A549 (cell line): ENCODE measurements around the gene WFIKKN1. TPM values are rescaled to one million over a fixed set of nuclear protein-coding genes. Genes with fewer than 3 reads are reported as not detected.

Source experiments
- ATAC-seq, 2 experiments: fragments of 200-7000 bp in 1 of 2; fragments of >200 bp in 1 of 2; cut with Nextera tagmentation in 1 of 2; cut with Tn5 transposase in 1 of 2; 3 replicates each; pipeline versions ENCODE4 v1.8.0 to v1.9.1; 2018 to 2020; ENCODE audit warnings: mild to moderate bottlenecking in 1 of 2, moderate library complexity in 1 of 2
- CTCF ChIA-PET: fragments of 300-600 bp; sonication (Branson Sonifier 250); formaldehyde crosslinking; extraction: SDS; loops from one replicate; lab custom pipeline; 2021; ENCODE audit warnings: antibody characterized with exemption, inconsistent platforms; lab: Yijun Ruan, JAX
- POLR2A ChIA-PET: fragments of 350-600 bp; formaldehyde crosslinking; extraction: SDS; loops from one replicate; lab custom pipeline; 2021; ENCODE audit warnings: antibody characterized with exemption, inconsistent platforms; lab: Yijun Ruan, JAX
- DNase-seq, 2 experiments: peaks; one replicate each; pipeline versions ENCODE4 v3.0.0 to v3.0.0-alpha.2; 2011 to 2016; ENCODE audit warnings: low read depth in 1 of 2, low spot score in 1 of 2
- FAIRE-seq: peaks from 2 replicates; lab custom pipeline; 2011; peaks lifted over from hg19 to GRCh38; lab: Jason Lieb, UNC
- H3K27ac ChIP-seq, 2 experiments: fragments of >200 bp; sonication (Bioruptor Twin); formaldehyde crosslinking; 3 replicates each; pipeline ENCODE4 v1.5.1; 2016 to 2017
- H3K4me1 ChIP-seq: fragments of >200 bp; sonication (Bioruptor Twin); formaldehyde crosslinking; 3 replicates; pipeline ENCODE4 v1.6.1; 2016
- H3K4me2 ChIP-seq: fragments of >200 bp; sonication (Bioruptor Twin); formaldehyde crosslinking; 3 replicates; pipeline ENCODE4 v1.6.1; 2016
- H3K4me3 ChIP-seq: fragments of >200 bp; sonication (Bioruptor Twin); formaldehyde crosslinking; 3 replicates; pipeline ENCODE4 v1.5.1; 2016
- H3K9me3 ChIP-seq: fragments of >200 bp; sonication (Bioruptor Twin); formaldehyde crosslinking; 3 replicates; pipeline ENCODE4 v1.6.1; 2016
- ATOH8 ChIP-seq: fragments of 250-450 bp; sonication (Bioruptor Pico); IDR thresholded peaks from 2 replicates; pipeline ENCODE4 v1.5.0; 2020; ENCODE audit warnings: low read depth, mild to moderate bottlenecking, moderate library complexity
- BCL3 ChIP-seq: fragments of >200 bp; sonication (Bioruptor Twin); formaldehyde crosslinking; IDR thresholded peaks from 3 replicates; pipeline ENCODE4 v1.6.1; 2016
- BHLHE40 ChIP-seq: IDR thresholded peaks from 2 replicates; pipeline ENCODE4 v1.6.1; 2012; ENCODE audit warnings: low read depth, low read length, inconsistent platforms
- CBX8 ChIP-seq: fragments of 200-600 bp; sonication (generic); IDR thresholded peaks from 2 replicates; pipeline ENCODE4 v1.6.1; 2016
- CEBPB ChIP-seq, 2 experiments: fragments of >200 bp in 1 of 2; sonication (Bioruptor Twin) in 1 of 2; formaldehyde crosslinking in 1 of 2; IDR thresholded peaks; 2 replicates each; pipeline ENCODE4 v1.6.1; 2012 to 2016
- CHD2 ChIP-seq: fragments of 150-350 bp; IDR thresholded peaks from 2 replicates; pipeline ENCODE4 v1.6.1; 2014; ENCODE audit warnings: low read length; ENCODE audit not compliant: partially characterized antibody
- CHD4 ChIP-seq: fragments of 200-600 bp; sonication (generic); IDR thresholded peaks from 2 replicates; pipeline ENCODE4 v1.6.1; 2016; ENCODE audit warnings: antibody characterized with exemption, mild to moderate bottlenecking, borderline replicate concordance
- E2F6 ChIP-seq: IDR thresholded peaks from 2 replicates; pipeline ENCODE4 v1.6.1; 2012; ENCODE audit warnings: low read depth, borderline replicate concordance
- EHMT2 ChIP-seq: fragments of 200-600 bp; sonication (generic); IDR thresholded peaks from 2 replicates; pipeline ENCODE4 v1.6.1; 2016; ENCODE audit warnings: antibody characterized with exemption, low read depth, mild to moderate bottlenecking, moderate library complexity
- FOXS1 ChIP-seq: fragments of 250-450 bp; sonication (Bioruptor Pico); IDR thresholded peaks from 2 replicates; pipeline ENCODE4 v1.5.0; 2020; ENCODE audit warnings: mild to moderate bottlenecking, moderate library complexity
- GATA3 ChIP-seq: IDR thresholded peaks from 2 replicates; pipeline ENCODE4 v1.6.1; 2012; ENCODE audit warnings: borderline replicate concordance
- HOXB13 ChIP-seq: fragments of 250-450 bp; sonication (Bioruptor Pico); IDR thresholded peaks from 2 replicates; pipeline ENCODE4 v1.5.0; 2020; ENCODE audit warnings: low read depth, mild to moderate bottlenecking, moderate library complexity
- JUNB ChIP-seq: fragments of >200 bp; sonication (Bioruptor Twin); formaldehyde crosslinking; IDR thresholded peaks from 2 replicates; pipeline ENCODE4 v1.6.1; 2016
- MAZ ChIP-seq: fragments of 150-350 bp; IDR thresholded peaks from 2 replicates; pipeline ENCODE4 v1.6.1; 2014; ENCODE audit warnings: antibody characterized with exemption, low read depth, low read length, borderline replicate concordance
- NR3C1 ChIP-seq: fragments of >200 bp; sonication (Bioruptor Twin); formaldehyde crosslinking; IDR thresholded peaks from 3 replicates; pipeline ENCODE4 v1.6.1; 2017
- POLR2A ChIP-seq: IDR thresholded peaks from 2 replicates; pipeline ENCODE4 v1.6.1; 2012; ENCODE audit warnings: mild to moderate bottlenecking, low read length
- RARB ChIP-seq: fragments of 250-450 bp; sonication (Bioruptor Pico); IDR thresholded peaks from 2 replicates; pipeline ENCODE4 v1.8.0; 2021; ENCODE audit warnings: mild to moderate bottlenecking, moderate library complexity
- RCOR1 ChIP-seq: fragments of 150-350 bp; IDR thresholded peaks from 2 replicates; pipeline ENCODE4 v1.6.1; 2014; ENCODE audit warnings: antibody characterized with exemption, low read length, low read depth
- REST ChIP-seq: fragments of 200-600 bp; sonication (generic); IDR thresholded peaks from 2 replicates; pipeline ENCODE4 v1.6.1; 2016; ENCODE audit warnings: antibody characterized with exemption, mild to moderate bottlenecking, moderate library complexity
- RNF2 ChIP-seq: fragments of 200-600 bp; sonication (generic); IDR thresholded peaks from 2 replicates; pipeline ENCODE4 v1.6.1; 2016; ENCODE audit warnings: low read depth, mild to moderate bottlenecking, antibody characterized with exemption, moderate library complexity, borderline replicate concordance
- SREBF2 ChIP-seq: fragments of 450-650 bp; IDR thresholded peaks from 2 replicates; pipeline ENCODE4 v1.6.1; 2014; ENCODE audit warnings: mild to moderate bottlenecking, moderate library complexity
- TFCP2L1 ChIP-seq: fragments of 250-450 bp; sonication (Bioruptor Pico); IDR thresholded peaks from 2 replicates; pipeline ENCODE4 v1.5.0; 2021; ENCODE audit warnings: mild to moderate bottlenecking
- USF2 ChIP-seq: fragments of 450-650 bp; IDR thresholded peaks from 2 replicates; pipeline ENCODE4 v1.6.1; 2014; ENCODE audit warnings: antibody characterized with exemption
- ZFP36 ChIP-seq: fragments of 450-650 bp; IDR thresholded peaks from 2 replicates; pipeline ENCODE4 v1.6.1; 2014; ENCODE audit warnings: borderline replicate concordance; ENCODE audit not compliant: partially characterized antibody
- ZNF302 ChIP-seq: fragments of 250-450 bp; sonication (Bioruptor Pico); IDR thresholded peaks from 2 replicates; pipeline ENCODE4 v1.9.0; 2021; ENCODE audit warnings: inconsistent platforms, mild to moderate bottlenecking, moderate library complexity
- WGBS: methylation state at CpG from one replicate; pipeline ENCODE4 v1.1.6; 2017; ENCODE audit errors: missing lambda C conversion rate; 5-methylcytosine and 5-hydroxymethylcytosine counted together
- polyA plus RNA-seq, 4 experiments: library from polyadenylated mRNA; depleted of rRNA in 3 of 4; stranded (reverse); fragments of >200 nt; fragmentation: RNase III in 1 of 4; extraction: RNeasy Plus Mini Kit Qiagen cat#74134 plus additional on column Dnase treatment in 1 of 4; gene quantifications; 2 replicates in 3 of 4; 3 replicates in 1 of 4; pipeline ENCODE4 v1.2.3, GENCODE V29; 2011 to 2017

Gene WFIKKN1
- polyA plus RNA-seq, 2 of the 4 experiments (the other 2 are of a cell fraction): 0.05 to 0.23 TPM

- FAIRE-seq: no peak
- DNase-seq: no peak
- WGBS: no CpG with 5 or more reads among the region's 19 CpGs
- H3K4me2 ChIP-seq: no peak overlapping the region
- ChIA-PET POLR2A (no interaction called here), CTCF (interaction anchor here (0.8 to 13.5 kb wide), 16 partner anchors 9 to 123 kb away, joined by 3 to 105 read pairs (median 6); partner anchors contain the start of genes METTL26, RHBDL1 and WDR90)
- no peaks in the 10 kb centered on the region for H3K9me3 ChIP-seq
- ATAC-seq: no peak
- H3K4me3 ChIP-seq: no peak overlapping the region
- peaks cover 14% of the 10 kb centered on the region for H3K4me1 ChIP-seq
- no peak overlapping the region for H3K27ac ChIP-seq
- TF ChIP-seq POLR2A: no peak
- no peak for TF ChIP-seq CHD4
- TF ChIP-seq E2F6: no peak
- no peak for TF ChIP-seq RARB (CRISPR knock-in tag)
- no peak for TF ChIP-seq CBX8
- TF ChIP-seq FOXS1 (CRISPR knock-in tag): no peak
- TF ChIP-seq GATA3: no peak
- no peak for TF ChIP-seq NR3C1
- TF ChIP-seq TFCP2L1 (CRISPR knock-in tag): no peak
- TF ChIP-seq JUNB: no peak
- TF ChIP-seq CHD2: no peak
- no peak for TF ChIP-seq ZFP36
- TF ChIP-seq REST: no peak
- no peak for TF ChIP-seq HOXB13
- no peak for TF ChIP-seq BCL3
- TF ChIP-seq BHLHE40: no peak
- TF ChIP-seq USF2: no peak
- no peak for TF ChIP-seq RNF2
Measured at GRCh38 chr16:662095-662494, 31.3 kb downstream of the WFIKKN1 start.

- Histone ChIP-seq H3K4me1 (peaks cover 18% of the 10 kb centered on the region), H3K27ac (no peak overlapping the region), H3K4me2 (no peak overlapping the region), H3K4me3 (no peak overlapping the region), H3K9me3 (no peaks in the 10 kb centered on the region)
- FAIRE-seq (no peak), ATAC-seq (no peak), DNase-seq (no peak)
- ChIA-PET CTCF (interaction anchor here (0.8 to 13.5 kb wide), 12 partner anchors 10 to 81 kb away, joined by 3 to 105 read pairs (median 4); partner anchors contain the start of genes RHBDL1 and WDR90), POLR2A (no interaction called here)
- WGBS: 93% methylated on average over 21 of the region's 21 CpGs
- TF ChIP-seq CBX8 (no peak), BCL3 (no peak), GATA3 (no peak), ZNF302 (CRISPR knock-in tag) (no peak), CEBPB (IDR thresholded peaks at IDR 0.05) (no peak), SREBF2 (no peak), CHD4 (no peak), REST (no peak), ATOH8 (CRISPR knock-in tag) (no peak), EHMT2 (no peak), ZFP36 (no peak), MAZ (no peak), RNF2 (no peak), HOXB13 (no peak), RCOR1 (no peak)
Measured at GRCh38 chr16:662597-662996, 31.8 kb downstream of the WFIKKN1 start.
